GM21367 (cell line): Measurements from ENCODE around the gene MED15.
"Not testable (repeated sequence)": the region's sequence is repeated elsewhere in the genome, so short reads cannot be mapped to it uniquely, and the experiment has no call there.

Experiments
- ATAC-seq: cut with Tn5 transposase; IDR thresholded peaks from one replicate; pipeline ENCODE4 v1.9.1; 2021; ENCODE audit not compliant: unreplicated experiment

MED15 gene

GRCh38 chr22:20531154-20531403, 23.7 kb downstream of the MED15 start:
- ATAC-seq = no peak

- ATAC-seq = no peak
Observed at GRCh38 chr22:20531404-20532201, 24.2 kb downstream of the MED15 start.

- no peak for ATAC-seq
Observed at GRCh38 chr22:20532256-20532993, 25.0 kb downstream of the MED15 start.

GRCh38 chr22:20533095-20533878, 25.9 kb downstream of the MED15 start:
- ATAC-seq = no peak

- no peak for ATAC-seq
Observed at GRCh38 chr22:20533879-20534265, 26.5 kb downstream of the MED15 start.

- no peak for ATAC-seq
Observed at GRCh38 chr22:20536590-20537324, 29.3 kb downstream of the MED15 start.

- no peak for ATAC-seq
Observed at GRCh38 chr22:20537325-20537756, 29.9 kb downstream of the MED15 start.

- no peak for ATAC-seq
Observed at GRCh38 chr22:20537983-20538382, 30.6 kb downstream of the MED15 start.

GRCh38 chr22:20538875-20539274, 31.5 kb downstream of the MED15 start:
- ATAC-seq = not testable (repeated sequence)

- no peak for ATAC-seq
Observed at GRCh38 chr22:20542055-20542454, 34.6 kb downstream of the MED15 start.

- no peak for ATAC-seq
Observed at GRCh38 chr22:20542736-20543135, 35.3 kb downstream of the MED15 start.

GRCh38 chr22:20545318-20545634, 37.9 kb downstream of the MED15 start:
- ATAC-seq = not testable (repeated sequence)

- ATAC-seq = no peak
Observed at GRCh38 chr22:20545681-20546521, 38.5 kb downstream of the MED15 start.

- no peak for ATAC-seq
Observed at GRCh38 chr22:20546541-20546950, 39.1 kb downstream of the MED15 start.

GRCh38 chr22:20547029-20547428, 39.6 kb downstream of the MED15 start:
- no peak for ATAC-seq

GRCh38 chr22:20548806-20549205, 41.4 kb downstream of the MED15 start:
- no peak for ATAC-seq

GRCh38 chr22:20549232-20549841, 41.9 kb downstream of the MED15 start:
- ATAC-seq = no peak

GRCh38 chr22:20550057-20550817, 42.8 kb downstream of the MED15 start:
- no peak for ATAC-seq
